GM21737 (cell line): ENCODE measurements around the gene ANAPC4.

Experiments
- ATAC-seq: cut with Tn5 transposase; IDR thresholded peaks from one replicate; pipeline ENCODE4 v1.9.1; 2021; ENCODE audit warnings: mild to moderate bottlenecking, moderate library complexity; ENCODE audit not compliant: unreplicated experiment

Gene ANAPC4

GRCh38 chr4:25377572-25378436, 741 bp downstream of the ANAPC4 start:
- ATAC-seq = peak; percentile 4

- no peak for ATAC-seq
Observed at GRCh38 chr4:25378437-25378743, 1.3 kb downstream of the ANAPC4 start.

GRCh38 chr4:25379591-25379990, 2.5 kb downstream of the ANAPC4 start:
- no peak for ATAC-seq

GRCh38 chr4:25383647-25384046, 6.6 kb downstream of the ANAPC4 start:
- ATAC-seq = no peak

GRCh38 chr4:25386926-25387325, 9.9 kb downstream of the ANAPC4 start:
- no peak for ATAC-seq

- no peak for ATAC-seq
Observed at GRCh38 chr4:25397305-25397704, 20.2 kb downstream of the ANAPC4 start.

GRCh38 chr4:25399510-25399909, 22.4 kb downstream of the ANAPC4 start:
- no peak for ATAC-seq

GRCh38 chr4:25401066-25401465, 24.0 kb downstream of the ANAPC4 start:
- no peak for ATAC-seq

GRCh38 chr4:25402521-25402920, 25.5 kb downstream of the ANAPC4 start:
- ATAC-seq = no peak

- no peak for ATAC-seq
Observed at GRCh38 chr4:25403699-25404098, 26.6 kb downstream of the ANAPC4 start.

GRCh38 chr4:25405453-25405852, 28.4 kb downstream of the ANAPC4 start:
- no peak for ATAC-seq

- no peak for ATAC-seq
Observed at GRCh38 chr4:25406081-25406692, 29.1 kb downstream of the ANAPC4 start.

- ATAC-seq = no peak
Observed at GRCh38 chr4:25410820-25411529, 33.9 kb downstream of the ANAPC4 start.

GRCh38 chr4:25413261-25413660, 36.2 kb downstream of the ANAPC4 start:
- ATAC-seq = no peak

GRCh38 chr4:25417014-25417413, 40.0 kb downstream of the ANAPC4 start:
- ATAC-seq = no peak

- no peak for ATAC-seq
Observed at GRCh38 chr4:25420931-25421330, 43.9 kb downstream of the ANAPC4 start.

GRCh38 chr4:25421816-25422525, 44.9 kb downstream of the ANAPC4 start:
- ATAC-seq = no peak

GRCh38 chr4:25423548-25423947, 46.5 kb downstream of the ANAPC4 start:
- ATAC-seq = no peak

- no peak for ATAC-seq
Observed at GRCh38 chr4:25424539-25425228, 47.6 kb downstream of the ANAPC4 start.

GRCh38 chr4:25425361-25425760, 48.3 kb downstream of the ANAPC4 start:
- no peak for ATAC-seq

GRCh38 chr4:25427871-25428270, 50.8 kb downstream of the ANAPC4 start:
- no peak for ATAC-seq
